ENCODE measurements around the gene JAZF1.

Gene JAZF1

GRCh38 chr7:27911920-27912319 is 268.7 kb downstream of the JAZF1 start:
- no peak overlapping the region for H3K27ac ChIP-seq
- TF ChIP-seq CTCF (IDR thresholded peaks at IDR 0.05) = no peak
- no peak for TF ChIP-seq ZFX (IDR thresholded peaks at IDR 0.05; ENCODE audit: borderline replicate concordance)

GRCh38 chr7:27910326-27910725 is 270.3 kb downstream of the JAZF1 start:
- no peak overlapping the region for H3K27ac ChIP-seq
- TF ChIP-seq CTCF (IDR thresholded peaks at IDR 0.05) (no peak), ZFX (IDR thresholded peaks at IDR 0.05; ENCODE audit: borderline replicate concordance) (no peak)

GRCh38 chr7:27908534-27909165 is 271.9 kb downstream of the JAZF1 start:
- H3K27ac ChIP-seq = no peak overlapping the region
- TF ChIP-seq ZFX (IDR thresholded peaks at IDR 0.05; ENCODE audit: borderline replicate concordance) (no peak), CTCF (IDR thresholded peaks at IDR 0.05) (no peak)

GRCh38 chr7:27906385-27907091 is 274.1 kb downstream of the JAZF1 start:
- no peak for TF ChIP-seq CTCF (IDR thresholded peaks at IDR 0.05)
- TF ChIP-seq ZFX (IDR thresholded peaks at IDR 0.05; ENCODE audit: borderline replicate concordance) = no peak
- H3K27ac ChIP-seq = no peak overlapping the region

GRCh38 chr7:27905951-27906350 is 274.6 kb downstream of the JAZF1 start:
- TF ChIP-seq CTCF (IDR thresholded peaks at IDR 0.05) (no peak), ZFX (IDR thresholded peaks at IDR 0.05; ENCODE audit: borderline replicate concordance) (no peak)
- H3K27ac ChIP-seq = no peak overlapping the region

GRCh38 chr7:27901028-27901760 is 279.4 kb downstream of the JAZF1 start:
- no peak for TF ChIP-seq CTCF (IDR thresholded peaks at IDR 0.05)
- TF ChIP-seq ZFX (IDR thresholded peaks at IDR 0.05; ENCODE audit: borderline replicate concordance) = no peak
- no peak overlapping the region for H3K27ac ChIP-seq

- TF ChIP-seq ZFX (IDR thresholded peaks at IDR 0.05; ENCODE audit: borderline replicate concordance) = no peak
- no peak for TF ChIP-seq CTCF (IDR thresholded peaks at IDR 0.05)
- H3K27ac ChIP-seq = no peak overlapping the region
These were observed 280.6 kb downstream of the JAZF1 start for GRCh38 chr7:27900006-27900405.

Data from 22Rv1 (cell line).